ENCODE measurements around the gene PITPNM1. TPM values are rescaled to one million over a fixed set of nuclear protein-coding genes. Genes with fewer than 3 reads are reported as not detected.

The PITPNM1 gene
- total and polyA plus RNA-seq, 2 donors (not counting 1 experiment from before 2014, with no cell fraction given): 4.7 to 10.2 TPM

DNA sequence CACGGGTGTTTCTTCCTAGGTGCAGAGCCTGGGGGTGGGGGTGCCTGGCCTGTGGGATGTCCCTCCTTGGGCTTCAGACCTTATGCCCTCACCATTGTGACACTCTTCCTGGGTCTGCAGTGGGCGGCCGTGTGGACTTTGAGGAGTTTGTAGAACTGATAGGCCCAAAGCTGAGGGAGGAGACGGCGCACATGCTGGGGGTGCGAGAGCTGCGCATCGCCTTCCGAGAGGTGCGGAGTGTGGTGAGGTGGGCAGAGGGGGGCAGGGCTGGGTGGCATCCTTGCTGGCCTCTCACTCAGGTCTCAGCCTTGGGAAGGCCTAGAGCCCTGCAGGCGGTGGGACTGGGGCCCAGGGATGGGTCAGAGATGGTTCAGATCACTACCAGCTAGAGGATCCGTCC, 47.7 kb downstream of the PITPNM1 start:
- no peak overlapping the region for H3K27ac ChIP-seq (ENCODE audit: insufficient read depth, low read length)
- H3K9ac ChIP-seq (ENCODE audit: insufficient read depth, low read length): no peak overlapping the region
- H3K4me1 ChIP-seq (ENCODE audit: control insufficient read depth, extremely low read depth, insufficient read depth, low read length): no peaks in the 10 kb centered on the region
- H3K9me3 ChIP-seq (ENCODE audit: control insufficient read depth, insufficient read depth, low read depth, low read length): no peaks in the 10 kb centered on the region
- H3K4me2 ChIP-seq (ENCODE audit: extremely low read depth, insufficient read depth, low read length): no peak overlapping the region
- H3K4me3 ChIP-seq (replicated peaks in 1 of 4; ENCODE audit: control extremely low read depth in 1 of 4, insufficient read depth in 1 of 4, low read depth in 3 of 4, low read length in 4 of 4): no peak overlapping the region
- H3K79me2 ChIP-seq (ENCODE audit: control insufficient read depth, insufficient read depth, low read length): no peaks in the 10 kb centered on the region
- no peaks in the 10 kb centered on the region for H3K36me3 ChIP-seq (ENCODE audit: control insufficient read depth, insufficient read depth, low read length)
- no peak overlapping the region for H2AFZ ChIP-seq (ENCODE audit: low read length)
- peaks cover 3% of the 10 kb centered on the region for H3K27me3 ChIP-seq (ENCODE audit: control insufficient read depth, insufficient read depth, low read length)
- no peak for DNase-seq (ENCODE audit: low read depth in 2 of 2)
- TF ChIP-seq, protein P1, sequence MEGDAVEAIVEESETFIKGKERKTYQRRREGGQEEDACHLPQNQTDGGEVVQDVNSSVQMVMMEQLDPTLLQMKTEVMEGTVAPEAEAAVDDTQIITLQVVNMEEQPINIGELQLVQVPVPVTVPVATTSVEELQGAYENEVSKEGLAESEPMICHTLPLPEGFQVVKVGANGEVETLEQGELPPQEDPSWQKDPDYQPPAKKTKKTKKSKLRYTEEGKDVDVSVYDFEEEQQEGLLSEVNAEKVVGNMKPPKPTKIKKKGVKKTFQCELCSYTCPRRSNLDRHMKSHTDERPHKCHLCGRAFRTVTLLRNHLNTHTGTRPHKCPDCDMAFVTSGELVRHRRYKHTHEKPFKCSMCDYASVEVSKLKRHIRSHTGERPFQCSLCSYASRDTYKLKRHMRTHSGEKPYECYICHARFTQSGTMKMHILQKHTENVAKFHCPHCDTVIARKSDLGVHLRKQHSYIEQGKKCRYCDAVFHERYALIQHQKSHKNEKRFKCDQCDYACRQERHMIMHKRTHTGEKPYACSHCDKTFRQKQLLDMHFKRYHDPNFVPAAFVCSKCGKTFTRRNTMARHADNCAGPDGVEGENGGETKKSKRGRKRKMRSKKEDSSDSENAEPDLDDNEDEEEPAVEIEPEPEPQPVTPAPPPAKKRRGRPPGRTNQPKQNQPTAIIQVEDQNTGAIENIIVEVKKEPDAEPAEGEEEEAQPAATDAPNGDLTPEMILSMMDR (conservative IDR thresholded peaks at IDR 0.05 in 1 of 2, IDR thresholded peaks at IDR 0.05 in 1 of 2; ENCODE audit: low read depth in 1 of 2, low read length in 2 of 2): no peak
- no peak for TF ChIP-seq EZH2 (IDR thresholded peaks at IDR 0.05; ENCODE audit: low read length, missing control alignments)
- no peaks in the 10 kb centered on the region for H4K20me1 ChIP-seq (ENCODE audit: control insufficient read depth, extremely low read depth, insufficient read depth, low read length)

- TF ChIP-seq EZH2 (IDR thresholded peaks at IDR 0.05; ENCODE audit: low read length, missing control alignments): no peak
- TF ChIP-seq, protein P1 (conservative IDR thresholded peaks at IDR 0.05 in 1 of 2, IDR thresholded peaks at IDR 0.05 in 1 of 2; ENCODE audit: low read depth in 1 of 2, low read length in 2 of 2): no peak
- no peak for DNase-seq (ENCODE audit: low read depth in 2 of 2)
- Histone ChIP-seq H3K36me3 (ENCODE audit: control insufficient read depth, insufficient read depth, low read length) (no peaks in the 10 kb centered on the region), H4K20me1 (ENCODE audit: control insufficient read depth, extremely low read depth, insufficient read depth, low read length) (no peaks in the 10 kb centered on the region), H3K9me3 (ENCODE audit: control insufficient read depth, insufficient read depth, low read depth, low read length) (no peaks in the 10 kb centered on the region), H3K4me3 (replicated peaks in 1 of 4; ENCODE audit: control extremely low read depth in 1 of 4, insufficient read depth in 1 of 4, low read depth in 3 of 4, low read length in 4 of 4) (no peak overlapping the region), H3K79me2 (ENCODE audit: control insufficient read depth, insufficient read depth, low read length) (no peaks in the 10 kb centered on the region), H2AFZ (ENCODE audit: low read length) (no peak overlapping the region), H3K9ac (ENCODE audit: insufficient read depth, low read length) (no peak overlapping the region), H3K27ac (ENCODE audit: insufficient read depth, low read length) (no peak overlapping the region), H3K27me3 (ENCODE audit: control insufficient read depth, insufficient read depth, low read length) (peaks cover 3% of the 10 kb centered on the region), H3K4me2 (ENCODE audit: extremely low read depth, insufficient read depth, low read length) (no peak overlapping the region), H3K4me1 (ENCODE audit: control insufficient read depth, extremely low read depth, insufficient read depth, low read length) (no peaks in the 10 kb centered on the region)
Measured at GRCh38 chr11:67456068-67456705, 49.0 kb downstream of the PITPNM1 start.

GRCh38 chr11:67455054-67455453, 50.1 kb downstream of the PITPNM1 start, which contains the start of gene CABP4:
CABP4 (plus strand) TSS chr11:67455354; CDS start chr11:67455424, 70 bp downstream.
- no peak within 1 kb of the TSS for H3K9ac ChIP-seq (ENCODE audit: insufficient read depth, low read length)
- H3K9me3 ChIP-seq (ENCODE audit: control insufficient read depth, insufficient read depth, low read depth, low read length): no peaks in the 10 kb centered on the region
- H3K36me3 ChIP-seq (ENCODE audit: control insufficient read depth, insufficient read depth, low read length): no peaks in the 10 kb centered on the region
- H3K27ac ChIP-seq (ENCODE audit: insufficient read depth, low read length): no peak within 1 kb of the TSS
- TF ChIP-seq, protein P1 (conservative IDR thresholded peaks at IDR 0.05 in 1 of 2, IDR thresholded peaks at IDR 0.05 in 1 of 2; ENCODE audit: low read depth in 1 of 2, low read length in 2 of 2): no peak
- TF ChIP-seq EZH2 (IDR thresholded peaks at IDR 0.05; ENCODE audit: low read length, missing control alignments): no peak
- no peaks in the 10 kb centered on the region for H3K79me2 ChIP-seq (ENCODE audit: control insufficient read depth, insufficient read depth, low read length)
- DNase-seq (ENCODE audit: low read depth in 2 of 2): no peak
- no peaks in the 10 kb centered on the region for H4K20me1 ChIP-seq (ENCODE audit: control insufficient read depth, extremely low read depth, insufficient read depth, low read length)
- H2AFZ ChIP-seq (ENCODE audit: low read length): no peak within 1 kb of the TSS
- H3K27me3 ChIP-seq (ENCODE audit: control insufficient read depth, insufficient read depth, low read length): peaks cover 3% of the 10 kb centered on the region
- no peaks in the 10 kb centered on the region for H3K4me1 ChIP-seq (ENCODE audit: control insufficient read depth, extremely low read depth, insufficient read depth, low read length)
- H3K4me3 ChIP-seq (replicated peaks in 1 of 4; ENCODE audit: control extremely low read depth in 1 of 4, insufficient read depth in 1 of 4, low read depth in 3 of 4, low read length in 4 of 4): no peak within 1 kb of the TSS
- H3K4me2 ChIP-seq (ENCODE audit: extremely low read depth, insufficient read depth, low read length): no peak within 1 kb of the TSS

Data from fibroblast of lung (primary cell).